HEK293T (cell line): ENCODE measurements around the gene GALNT7.
A peak's percentile ranks its signal among the peaks of the same experiment; 100 is the strongest.

ENCODE experiments used
- CTCF ChIA-PET: fragments of 350-600 bp; formaldehyde crosslinking; extraction: SDS; loops from one replicate; lab custom pipeline; 2021; ENCODE audit warnings: antibody characterized with exemption, inconsistent platforms; lab: Yijun Ruan, JAX
- POLR2A ChIA-PET: fragments of 350-600 bp; formaldehyde crosslinking; extraction: SDS; loops from one replicate; lab custom pipeline; 2020; ENCODE audit warnings: antibody characterized with exemption, inconsistent platforms; lab: Yijun Ruan, JAX
- DNase-seq: peaks from one replicate; pipeline ENCODE4 v3.0.0; 2012; ENCODE audit warnings: mixed read lengths; ENCODE audit errors: extremely low spot score
- ARNT ChIP-seq: fragments of 450-650 bp; IDR thresholded peaks from 2 replicates; pipeline ENCODE4 v1.6.1; 2017; ENCODE audit warnings: mild to moderate bottlenecking
- BHLHE40 ChIP-seq: fragments of 450-650 bp; IDR thresholded peaks from 2 replicates; pipeline ENCODE4 v1.6.1; 2016; ENCODE audit warnings: mild to moderate bottlenecking, moderate library complexity, borderline replicate concordance
- CTBP1 ChIP-seq: fragments of 450-650 bp; IDR thresholded peaks from 2 replicates; pipeline ENCODE4 v1.6.1; 2016; ENCODE audit warnings: borderline replicate concordance
- ELF4 ChIP-seq: fragments of 450-650 bp; IDR thresholded peaks from 2 replicates; pipeline ENCODE4 v1.6.1; 2017; ENCODE audit warnings: antibody characterized with exemption
- FOXA1 ChIP-seq: fragments of 450-650 bp; IDR thresholded peaks from 2 replicates; pipeline ENCODE4 v1.6.1; 2016; ENCODE audit warnings: mild to moderate bottlenecking
- FOXK2 ChIP-seq: fragments of 450-650 bp; IDR thresholded peaks from 2 replicates; pipeline ENCODE4 v1.6.1; 2016; ENCODE audit warnings: mild to moderate bottlenecking
- FOXM1 ChIP-seq: fragments of 450-650 bp; IDR thresholded peaks from 2 replicates; pipeline ENCODE4 v1.6.1; 2017; ENCODE audit warnings: mild to moderate bottlenecking, borderline replicate concordance
- HDGF ChIP-seq: fragments of 450-650 bp; IDR thresholded peaks from 2 replicates; pipeline ENCODE4 v1.6.1; 2017; ENCODE audit warnings: antibody characterized with exemption, borderline replicate concordance
- L3MBTL2 ChIP-seq: fragments of 450-650 bp; conservative IDR thresholded peaks from 2 replicates; pipeline ENCODE4 v1.6.1; 2016; ENCODE audit warnings: mild to moderate bottlenecking
- NFRKB ChIP-seq: fragments of 450-650 bp; IDR thresholded peaks from 2 replicates; pipeline ENCODE4 v1.6.1; 2016; ENCODE audit warnings: mild to moderate bottlenecking, moderate library complexity
- SP1 ChIP-seq: fragments of 450-650 bp; IDR thresholded peaks from 2 replicates; pipeline ENCODE4 v1.6.1; 2017
- SUZ12 ChIP-seq: fragments of 450-650 bp; IDR thresholded peaks from 2 replicates; pipeline ENCODE4 v1.6.1; 2016; ENCODE audit warnings: mild to moderate bottlenecking
- ZNF384 ChIP-seq: fragments of 450-650 bp; IDR thresholded peaks from 2 replicates; pipeline ENCODE4 v1.6.1; 2016
- TF ChIP-seq, protein P1 (sequence below): fragments of 450-650 bp; IDR thresholded peaks from 2 replicates; pipeline ENCODE4 v1.6.1; 2016

The GALNT7 gene

DNA sequence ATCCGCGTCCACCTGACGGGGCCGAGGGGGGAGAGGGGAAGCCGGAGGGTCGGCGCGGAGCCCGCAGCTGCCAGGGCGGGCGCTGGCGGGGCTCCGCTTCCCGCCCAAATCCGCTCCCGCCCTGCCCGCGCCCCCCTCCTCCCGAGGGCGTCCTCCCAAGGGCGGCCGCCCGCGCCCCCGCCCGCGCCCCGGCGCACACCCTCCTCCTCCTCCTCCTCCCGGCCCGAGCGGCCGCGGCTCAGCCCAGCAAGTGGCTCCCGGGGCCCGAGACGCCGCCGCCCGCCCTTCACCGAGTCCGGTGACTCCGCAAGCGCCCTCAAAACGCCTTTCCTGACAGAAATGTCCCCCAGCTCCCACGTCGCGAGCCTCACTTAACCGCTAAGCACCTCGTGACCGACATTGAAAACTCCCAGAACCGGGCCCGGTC, 165.1 kb downstream of the GALNT7 start:
- no peak for TF ChIP-seq FOXA1
- TF ChIP-seq, protein P1, sequence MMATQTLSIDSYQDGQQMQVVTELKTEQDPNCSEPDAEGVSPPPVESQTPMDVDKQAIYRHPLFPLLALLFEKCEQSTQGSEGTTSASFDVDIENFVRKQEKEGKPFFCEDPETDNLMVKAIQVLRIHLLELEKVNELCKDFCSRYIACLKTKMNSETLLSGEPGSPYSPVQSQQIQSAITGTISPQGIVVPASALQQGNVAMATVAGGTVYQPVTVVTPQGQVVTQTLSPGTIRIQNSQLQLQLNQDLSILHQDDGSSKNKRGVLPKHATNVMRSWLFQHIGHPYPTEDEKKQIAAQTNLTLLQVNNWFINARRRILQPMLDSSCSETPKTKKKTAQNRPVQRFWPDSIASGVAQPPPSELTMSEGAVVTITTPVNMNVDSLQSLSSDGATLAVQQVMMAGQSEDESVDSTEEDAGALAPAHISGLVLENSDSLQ, result no peak
- TF ChIP-seq SUZ12, result no peak
- TF ChIP-seq HDGF, result no peak
- no peak for TF ChIP-seq NFRKB
- no peak for TF ChIP-seq FOXM1
- no peak for TF ChIP-seq ARNT
- TF ChIP-seq FOXK2, result no peak
- no peak for TF ChIP-seq SP1
- no peak for TF ChIP-seq BHLHE40
- no peak for TF ChIP-seq L3MBTL2
- CTCF ChIA-PET, result interaction anchor here (0.7 to 1.7 kb wide), 3 partner anchors 24 to 76 kb away, joined by 3 to 4 read pairs (median 3); no protein-coding TSS in a partner anchor
- peak; percentile 19 for DNase-seq
- POLR2A ChIA-PET, result interaction anchor here (0.7 to 6.3 kb wide), 25 partner anchors 9 to 950 kb away, joined by 3 to 317 read pairs (median 9); partner anchors contain the start of genes CEP44, FBXO8 and SAP30

DNA sequence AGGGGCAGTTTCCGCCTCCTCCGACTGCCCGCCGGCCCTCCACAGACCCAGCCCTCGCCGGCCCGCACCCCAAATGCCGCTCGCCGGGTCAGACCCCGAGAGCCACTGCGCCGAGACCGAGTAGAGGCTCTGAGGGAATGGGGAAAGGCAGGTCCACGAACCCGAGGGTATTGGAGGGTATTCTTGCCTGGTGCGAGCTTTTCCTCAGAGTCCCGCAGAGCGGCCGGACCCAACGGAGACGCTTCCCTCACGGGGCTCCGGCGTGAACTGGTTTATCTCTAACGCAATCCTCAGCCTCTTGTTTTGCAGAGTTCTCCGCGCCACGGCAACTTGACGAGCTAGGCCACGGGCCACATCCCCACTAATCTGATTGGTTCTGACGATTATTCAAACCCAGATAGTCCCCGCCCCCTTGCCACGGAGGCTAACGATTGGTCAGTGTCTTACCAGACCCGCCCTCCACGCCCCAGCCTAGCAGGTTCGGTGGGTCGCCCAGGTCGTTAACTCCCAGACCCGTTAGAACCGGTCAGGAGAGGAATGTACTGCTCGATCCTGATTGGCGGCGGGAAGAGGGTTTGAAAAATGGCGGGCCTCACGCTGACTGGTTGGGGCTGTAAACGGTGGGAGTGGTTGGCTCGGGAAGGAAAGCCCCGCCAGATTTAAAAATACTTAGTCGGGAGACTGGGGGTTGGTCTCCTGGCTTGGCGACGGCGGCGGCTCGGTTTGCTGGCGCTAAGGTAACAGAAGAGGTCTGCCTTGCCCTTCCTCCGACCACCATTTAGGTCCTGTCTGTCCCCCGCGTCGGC, 165.7 kb downstream of the GALNT7 start, which contains the start of gene HMGB2:
HMGB2 (minus strand) TSS at position 274 of the 806 bp plus-strand sequence. CDS start 709 bp downstream, outside the sequence.
- TF ChIP-seq L3MBTL2 (peak; percentile 84), ELF4 (peak; percentile 82; the same call in 1 of the 2 replicates), FOXM1 (peak; percentile 100), SP1 (no peak), HDGF (no peak)
- TF ChIP-seq, protein P1, result peak; percentile 88
- POLR2A ChIA-PET, result interaction anchor here (0.6 to 6.3 kb wide), 71 partner anchors 9 to 949 kb away, joined by 3 to 317 read pairs (median 4); partner anchors contain the start of genes CEP44, FBXO8, GALNT7 and HAND2
- CTCF ChIA-PET, result interaction anchor here (1.4 to 1.7 kb wide), 3 partner anchors 31 to 77 kb away, joined by 3 to 6 read pairs (median 4); no protein-coding TSS in a partner anchor
- peak; percentile 94 for DNase-seq

DNA sequence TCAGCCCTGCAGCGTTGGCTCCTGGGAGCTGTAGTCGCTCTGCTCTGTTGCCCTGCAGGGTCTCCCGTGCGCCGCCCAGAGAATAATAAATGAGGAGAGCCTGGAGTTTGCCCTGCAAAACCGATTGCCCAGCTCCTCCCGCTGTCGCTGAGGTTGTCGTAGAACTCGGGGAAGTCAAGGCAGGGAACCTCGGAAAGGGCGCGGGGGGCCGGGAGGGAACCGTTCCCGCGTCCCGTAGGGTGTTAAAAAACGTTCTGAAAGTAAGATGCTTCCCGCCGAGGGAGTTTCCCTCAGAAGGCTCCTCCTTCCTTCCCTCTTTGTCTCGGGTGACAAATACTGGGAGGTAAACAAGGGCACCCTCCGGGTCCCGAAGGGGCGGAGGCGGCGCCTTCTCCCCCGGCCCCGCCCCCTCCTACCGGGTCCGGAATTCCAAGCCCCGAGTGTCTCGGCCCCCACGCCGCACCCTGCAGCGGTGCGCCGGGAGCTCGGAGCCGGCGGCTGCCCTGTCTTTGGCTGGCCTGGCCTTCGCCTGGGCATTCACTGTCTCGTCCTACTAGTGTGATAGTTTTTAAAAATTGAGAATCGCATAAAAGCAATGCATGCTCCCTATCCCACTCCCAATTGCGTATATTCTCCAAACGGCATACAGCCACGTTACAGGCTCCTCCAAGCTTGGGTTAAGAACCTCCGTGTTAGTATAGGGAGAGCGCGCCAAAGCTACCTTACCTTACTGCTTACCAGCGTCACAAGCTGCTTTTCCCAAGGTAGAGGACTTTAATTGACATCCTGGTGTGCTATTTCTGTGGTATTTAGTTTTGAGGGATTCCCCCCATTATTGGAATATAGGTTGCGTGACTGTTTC, 166.5 kb downstream of the GALNT7 start:
- ChIA-PET CTCF (interaction anchor here (0.7 to 1.7 kb wide), 4 partner anchors 20 to 362 kb away, joined by 3 to 6 read pairs (median 3); no protein-coding TSS in a partner anchor), POLR2A (interaction anchor here (0.6 to 6.3 kb wide), 72 partner anchors 10 to 948 kb away, joined by 3 to 317 read pairs (median 4); partner anchors contain the start of genes CEP44, FBXO8, GALNT7 and HAND2)
- TF ChIP-seq ELF4 (peak; percentile 18; the same call in 1 of the 2 replicates), L3MBTL2 (peak; percentile 2; the same call in 1 of the 2 replicates), SUZ12 (no peak)
- peak; percentile 84 for DNase-seq

DNA sequence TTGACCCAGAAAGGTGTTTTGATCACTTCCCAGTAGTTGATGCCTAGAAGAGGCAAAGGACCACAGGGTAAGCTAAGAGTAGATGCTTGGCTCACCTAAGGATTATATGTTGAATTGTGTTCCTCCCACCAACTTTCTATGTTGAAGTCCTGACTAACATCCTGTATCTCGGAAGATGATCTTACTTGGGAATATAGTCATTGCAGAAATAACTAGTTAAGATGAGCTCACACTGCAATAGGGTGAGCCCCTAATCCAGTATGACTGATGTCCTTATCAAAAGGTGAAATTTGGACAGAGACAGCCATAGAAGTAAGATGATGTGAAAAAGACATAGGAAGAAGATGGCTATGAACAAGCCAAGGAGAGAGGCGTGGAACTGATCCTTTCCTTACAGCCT, 168.9 kb downstream of the GALNT7 start:
- TF ChIP-seq, protein P1, result no peak
- TF ChIP-seq CTBP1 (no peak), FOXM1 (no peak), SUZ12 (no peak), L3MBTL2 (no peak), ARNT (no peak), ZNF384 (no peak), FOXK2 (no peak)
- CTCF ChIA-PET, result interaction anchor here (0.6 to 1.9 kb wide), 2 partner anchors 17 to 36 kb away, joined by 5 to 6 read pairs; no protein-coding TSS in a partner anchor
- POLR2A ChIA-PET, result no interaction called here
- DNase-seq, result no peak

DNA sequence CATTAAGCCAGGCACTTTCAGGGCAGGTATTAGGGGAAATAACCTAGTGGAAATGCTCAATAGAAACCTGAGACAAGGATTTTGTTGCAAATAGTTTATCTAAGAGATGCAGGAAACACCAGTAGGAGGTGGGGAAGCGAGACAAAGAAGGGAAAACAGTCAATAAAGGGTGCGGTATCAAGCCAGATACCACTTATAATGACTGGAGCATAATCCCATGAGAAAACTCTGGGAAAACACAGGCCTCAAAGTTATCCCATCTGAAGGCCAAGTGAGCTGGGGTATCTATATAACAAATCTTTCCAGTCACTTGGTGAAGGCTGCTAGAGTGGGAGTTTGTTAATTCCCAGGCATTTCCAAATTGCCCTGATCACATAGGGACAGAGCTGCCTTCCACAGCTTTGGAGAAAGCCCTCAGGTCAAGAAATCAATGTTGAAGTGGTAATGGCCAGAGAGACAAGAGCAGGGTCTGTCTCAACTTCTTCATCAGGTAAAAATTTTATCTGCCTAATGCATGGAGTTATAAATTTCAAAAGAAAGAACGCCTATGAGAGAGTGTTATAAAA, 175.3 kb downstream of the GALNT7 start:
- DNase-seq, result no peak
- ChIA-PET POLR2A (interaction anchor here (5.7 kb wide), 1 partner anchor 10 kb away, joined by 59 read pairs; the partner anchor contains the start of gene HMGB2), CTCF (no interaction called here)
- TF ChIP-seq, protein P1, result no peak
- TF ChIP-seq ARNT (no peak), ELF4 (no peak)
